Endodermal cell (in vitro differentiated cells): Measurements from ENCODE around the gene TNNI3K. TPM values are rescaled to one million over a fixed set of nuclear protein-coding genes. Genes with fewer than 3 reads are reported as not detected.

Source experiments
- DNase-seq: peaks from one replicate; pipeline ENCODE4 v3.0.0-alpha.2; 2017
- H3K27ac ChIP-seq: 2 replicates; pipeline ENCODE4 v1.5.1; 2013; ENCODE audit warnings: mild to moderate bottlenecking, low read depth, low read length, moderate library complexity
- H3K27me3 ChIP-seq: 2 replicates; pipeline ENCODE4 v1.6.1; 2013; ENCODE audit warnings: mild to moderate bottlenecking, low read length, moderate library complexity; ENCODE audit not compliant: insufficient read depth, control insufficient read depth, poor library complexity, severe bottlenecking
- H3K36me3 ChIP-seq: 2 replicates; pipeline ENCODE4 v1.7.0; 2013; ENCODE audit warnings: mild to moderate bottlenecking, low read length, moderate library complexity; ENCODE audit not compliant: control insufficient read depth, insufficient read depth
- H3K4me1 ChIP-seq: one replicate; pipeline ENCODE4 v1.7.0; 2013; ENCODE audit warnings: low read length; ENCODE audit not compliant: control insufficient read depth, insufficient read depth
- H3K4me3 ChIP-seq: 2 replicates; pipeline ENCODE4 v1.5.1; 2013; ENCODE audit warnings: mild to moderate bottlenecking, low read length, moderate library complexity
- H3K9ac ChIP-seq: 2 replicates; pipeline ENCODE4 v1.6.1; 2013; ENCODE audit warnings: mild to moderate bottlenecking, low read length, moderate library complexity; ENCODE audit not compliant: poor library complexity, severe bottlenecking; ENCODE audit errors: extremely low read depth
- H3K9me3 ChIP-seq: 2 replicates; pipeline ENCODE4 v1.6.1; 2013; ENCODE audit warnings: mild to moderate bottlenecking, low read length, moderate library complexity; ENCODE audit not compliant: control insufficient read depth
- H3K27ac Mint-ChIP-seq: 2 replicates; pipeline ENCODE4 v1.8.0; 2020; ENCODE audit warnings: mixed read lengths
- H3K27me3 Mint-ChIP-seq: 2 replicates; pipeline ENCODE4 v1.8.0; 2021; ENCODE audit warnings: mild to moderate bottlenecking, mixed read lengths; ENCODE audit not compliant: insufficient read depth
- H3K36me3 Mint-ChIP-seq: 2 replicates; pipeline ENCODE4 v1.8.0; 2020; ENCODE audit warnings: low read depth, mixed read lengths
- H3K4me1 Mint-ChIP-seq: 2 replicates; pipeline ENCODE4 v1.8.0; 2020; ENCODE audit warnings: mixed read lengths
- H3K4me3 Mint-ChIP-seq: 2 replicates; pipeline ENCODE4 v1.8.0; 2020; ENCODE audit warnings: mild to moderate bottlenecking, moderate library complexity, mixed read lengths
- H3K9me3 Mint-ChIP-seq: 2 replicates; pipeline ENCODE4 v1.8.0; 2020; ENCODE audit warnings: mild to moderate bottlenecking, mixed read lengths
- WGBS, 2 experiments: methylation state at CpG; one replicate each; pipeline versions ENCODE4 v1.1.5 to v1.1.7; 2013; ENCODE audit warnings: missing lambda C conversion rate in 2 of 2, mixed read lengths in 1 of 2; ENCODE audit not compliant: insufficient coverage in 1 of 2, insufficient read length in 1 of 2; 5-methylcytosine and 5-hydroxymethylcytosine counted together
- total RNA-seq, 2 donors: library from RNA; stranded (reverse); fragmentation: NEBNext Ultra II Directional in 1 of 2; extraction: Animal tissue kit (Norgen Biotek cat#: 25700) in 1 of 2; gene quantifications; 2 replicates in 1 of 2; 3 replicates in 1 of 2; pipeline ENCODE4 v1.2.1, GENCODE V29; 2021
- TF ChIP-seq, protein P1 (sequence below): fragments of 200-600 bp; sonication (generic); conservative IDR thresholded peaks from 2 replicates; pipeline ENCODE4 v1.5.0; 2021; ENCODE audit warnings: antibody characterized with exemption, mild to moderate bottlenecking

Gene TNNI3K
- total RNA-seq, 2 donors from 2014 or later = 1.1 TPM; not detected in 1

DNA sequence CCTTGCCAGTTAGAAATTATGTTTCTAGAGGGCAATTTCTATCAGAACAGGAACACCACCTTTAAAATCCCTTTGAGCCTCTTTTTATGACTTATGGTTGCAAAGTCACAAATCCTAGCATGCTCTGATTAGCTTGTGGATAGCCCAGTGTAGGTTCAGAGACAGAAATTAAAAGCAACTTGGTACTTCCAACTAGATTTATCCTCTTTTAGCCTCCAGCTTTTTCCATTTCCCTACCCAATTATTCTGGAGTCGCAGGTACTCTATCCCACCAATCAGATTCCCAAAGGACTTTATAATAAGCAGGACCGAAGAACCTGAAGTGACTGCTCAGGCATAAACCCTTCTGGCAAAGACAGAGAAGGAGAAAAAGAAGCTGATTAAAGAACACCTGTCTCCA lies 310.6 kb downstream of the TNNI3K start:
- no peaks in the 10 kb centered on the region for H3K27me3 Mint-ChIP-seq
- no peaks in the 10 kb centered on the region for H3K36me3 Mint-ChIP-seq
- peaks cover 1% of the 10 kb centered on the region for H3K4me1 Mint-ChIP-seq
- Histone ChIP-seq H3K9me3 (no peaks in the 10 kb centered on the region), H3K9ac (no peak overlapping the region), H3K4me1 (no peaks in the 10 kb centered on the region), H3K36me3 (no peaks in the 10 kb centered on the region), H3K27ac (no peak overlapping the region), H3K4me3 (no peak overlapping the region), H3K27me3 (no peaks in the 10 kb centered on the region)
- H3K27ac Mint-ChIP-seq = no peak overlapping the region
- WGBS, 2 experiments = 86% methylated on average over 2 of the region's 2 CpGs; no CpG with 5 or more reads in 1 of the 2 experiments
- no peak for DNase-seq
- no peak overlapping the region for H3K4me3 Mint-ChIP-seq
- TF ChIP-seq, protein P1, sequence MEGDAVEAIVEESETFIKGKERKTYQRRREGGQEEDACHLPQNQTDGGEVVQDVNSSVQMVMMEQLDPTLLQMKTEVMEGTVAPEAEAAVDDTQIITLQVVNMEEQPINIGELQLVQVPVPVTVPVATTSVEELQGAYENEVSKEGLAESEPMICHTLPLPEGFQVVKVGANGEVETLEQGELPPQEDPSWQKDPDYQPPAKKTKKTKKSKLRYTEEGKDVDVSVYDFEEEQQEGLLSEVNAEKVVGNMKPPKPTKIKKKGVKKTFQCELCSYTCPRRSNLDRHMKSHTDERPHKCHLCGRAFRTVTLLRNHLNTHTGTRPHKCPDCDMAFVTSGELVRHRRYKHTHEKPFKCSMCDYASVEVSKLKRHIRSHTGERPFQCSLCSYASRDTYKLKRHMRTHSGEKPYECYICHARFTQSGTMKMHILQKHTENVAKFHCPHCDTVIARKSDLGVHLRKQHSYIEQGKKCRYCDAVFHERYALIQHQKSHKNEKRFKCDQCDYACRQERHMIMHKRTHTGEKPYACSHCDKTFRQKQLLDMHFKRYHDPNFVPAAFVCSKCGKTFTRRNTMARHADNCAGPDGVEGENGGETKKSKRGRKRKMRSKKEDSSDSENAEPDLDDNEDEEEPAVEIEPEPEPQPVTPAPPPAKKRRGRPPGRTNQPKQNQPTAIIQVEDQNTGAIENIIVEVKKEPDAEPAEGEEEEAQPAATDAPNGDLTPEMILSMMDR = no peak
- no peaks in the 10 kb centered on the region for H3K9me3 Mint-ChIP-seq

GRCh38 chr1:74548961-74549750 lies 314.0 kb downstream of the TNNI3K start:
- no peaks in the 10 kb centered on the region for H3K36me3 Mint-ChIP-seq
- H3K4me1 ChIP-seq = no peaks in the 10 kb centered on the region
- no peaks in the 10 kb centered on the region for H3K27me3 Mint-ChIP-seq
- no peak overlapping the region for H3K9ac ChIP-seq
- no peak for DNase-seq
- H3K9me3 ChIP-seq = no peaks in the 10 kb centered on the region
- no peak overlapping the region for H3K4me3 ChIP-seq
- H3K4me3 Mint-ChIP-seq = no peak overlapping the region
- no peaks in the 10 kb centered on the region for H3K27me3 ChIP-seq
- TF ChIP-seq, protein P1 = no peak
- H3K27ac ChIP-seq = no peak overlapping the region
- H3K4me1 Mint-ChIP-seq = peaks cover 1% of the 10 kb centered on the region
- peak overlapping the region; percentile 56 for H3K27ac Mint-ChIP-seq
- no peaks in the 10 kb centered on the region for H3K9me3 Mint-ChIP-seq
- no peaks in the 10 kb centered on the region for H3K36me3 ChIP-seq
- WGBS, 2 experiments = 80 to 91% methylated on average over 1 to 4 of the region's 4 CpGs

GRCh38 chr1:74549932-74550331 lies 314.7 kb downstream of the TNNI3K start:
- Histone ChIP-seq H3K27me3 (no peaks in the 10 kb centered on the region), H3K4me3 (no peak overlapping the region), H3K36me3 (no peaks in the 10 kb centered on the region), H3K27ac (no peak overlapping the region), H3K9me3 (no peaks in the 10 kb centered on the region), H3K4me1 (no peaks in the 10 kb centered on the region), H3K9ac (no peak overlapping the region)
- Mint-ChIP-seq H3K36me3 (no peaks in the 10 kb centered on the region), H3K9me3 (no peaks in the 10 kb centered on the region), H3K27me3 (no peaks in the 10 kb centered on the region), H3K4me1 (peaks cover 1% of the 10 kb centered on the region), H3K4me3 (no peak overlapping the region), H3K27ac (no peak overlapping the region)
- 94 to 100% methylated on average over 2 of the region's 2 CpGs for WGBS, 2 experiments
- DNase-seq = no peak
- TF ChIP-seq, protein P1 = no peak
